ENCODE measurements around the gene RESP18.

DNA sequence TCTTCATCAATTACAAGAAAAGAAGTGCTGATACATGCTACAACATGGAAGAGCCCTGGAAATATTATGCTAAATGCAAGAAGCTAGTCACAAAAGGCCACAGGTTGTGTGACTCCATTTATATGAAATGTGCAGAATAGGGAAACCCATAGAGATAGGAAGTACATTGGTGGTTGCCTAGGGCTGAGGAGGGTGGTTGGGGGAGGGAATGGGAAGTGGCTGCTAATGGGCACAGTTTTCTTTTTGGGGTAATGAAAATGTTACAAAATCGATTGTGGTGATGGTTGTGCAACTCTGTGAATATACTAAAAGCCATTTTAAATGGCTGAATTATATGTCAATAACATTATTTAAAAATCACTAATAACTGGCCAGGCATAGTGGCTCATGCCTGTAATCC is 24.3 kb upstream of the RESP18 start:
- TF ChIP-seq, protein P1, sequence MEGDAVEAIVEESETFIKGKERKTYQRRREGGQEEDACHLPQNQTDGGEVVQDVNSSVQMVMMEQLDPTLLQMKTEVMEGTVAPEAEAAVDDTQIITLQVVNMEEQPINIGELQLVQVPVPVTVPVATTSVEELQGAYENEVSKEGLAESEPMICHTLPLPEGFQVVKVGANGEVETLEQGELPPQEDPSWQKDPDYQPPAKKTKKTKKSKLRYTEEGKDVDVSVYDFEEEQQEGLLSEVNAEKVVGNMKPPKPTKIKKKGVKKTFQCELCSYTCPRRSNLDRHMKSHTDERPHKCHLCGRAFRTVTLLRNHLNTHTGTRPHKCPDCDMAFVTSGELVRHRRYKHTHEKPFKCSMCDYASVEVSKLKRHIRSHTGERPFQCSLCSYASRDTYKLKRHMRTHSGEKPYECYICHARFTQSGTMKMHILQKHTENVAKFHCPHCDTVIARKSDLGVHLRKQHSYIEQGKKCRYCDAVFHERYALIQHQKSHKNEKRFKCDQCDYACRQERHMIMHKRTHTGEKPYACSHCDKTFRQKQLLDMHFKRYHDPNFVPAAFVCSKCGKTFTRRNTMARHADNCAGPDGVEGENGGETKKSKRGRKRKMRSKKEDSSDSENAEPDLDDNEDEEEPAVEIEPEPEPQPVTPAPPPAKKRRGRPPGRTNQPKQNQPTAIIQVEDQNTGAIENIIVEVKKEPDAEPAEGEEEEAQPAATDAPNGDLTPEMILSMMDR (IDR thresholded peaks at IDR 0.05; ENCODE audit: borderline replicate concordance, extremely low read depth, low read length, poor library complexity, severe bottlenecking): no peak
- no peak for TF ChIP-seq EZH2 (IDR thresholded peaks at IDR 0.05; ENCODE audit: borderline replicate concordance, low read depth, low read length, severe bottlenecking)

Data from DND-41 (cell line).